H9 (cell line): ENCODE results near the gene CCDC82. TPM values are rescaled to one million over a fixed set of nuclear protein-coding genes. Genes with fewer than 3 reads are reported as not detected.

Experiments used
- DNase-seq: peaks from one replicate; pipeline ENCODE4 v3.0.0-alpha.2; 2017
- H2AFZ ChIP-seq: one replicate; pipeline ENCODE4 v1.6.1; 2013; ENCODE audit warnings: mild to moderate bottlenecking, low read length, control low read depth, moderate library complexity
- H2AK5ac ChIP-seq: 2 replicates; pipeline ENCODE4 v1.6.1; 2013; ENCODE audit warnings: low read length, control low read depth, mixed read lengths; ENCODE audit not compliant: insufficient read length
- H2BK120ac ChIP-seq: one replicate; pipeline ENCODE4 v1.6.1; 2013; ENCODE audit warnings: low read depth, mild to moderate bottlenecking, low read length, control low read depth, inconsistent platforms; ENCODE audit not compliant: poor library complexity, severe bottlenecking
- H2BK12ac ChIP-seq: 2 replicates; pipeline ENCODE4 v1.6.1; 2013; ENCODE audit warnings: low read length, control low read depth, mixed read lengths, low read depth; ENCODE audit not compliant: insufficient read length
- H2BK15ac ChIP-seq: 2 replicates; pipeline ENCODE4 v1.6.1; 2013; ENCODE audit warnings: low read depth, low read length, control low read depth
- H2BK20ac ChIP-seq: one replicate; pipeline ENCODE4 v1.6.1; 2013; ENCODE audit warnings: low read depth, mild to moderate bottlenecking, low read length, control low read depth, inconsistent platforms; ENCODE audit not compliant: poor library complexity, severe bottlenecking
- H2BK5ac ChIP-seq: 2 replicates; pipeline ENCODE4 v1.6.1; 2013; ENCODE audit warnings: low read length, control low read depth, mixed read lengths; ENCODE audit not compliant: insufficient read length
- H3K14ac ChIP-seq: 2 replicates; pipeline ENCODE4 v1.6.1; 2013; ENCODE audit warnings: low read length, control low read depth; ENCODE audit not compliant: insufficient read depth
- H3K18ac ChIP-seq: 2 replicates; pipeline ENCODE4 v1.6.1; 2013; ENCODE audit warnings: low read depth, mild to moderate bottlenecking, mixed read lengths, low read length, control low read depth; ENCODE audit not compliant: insufficient read length
- H3K23ac ChIP-seq: 2 replicates; pipeline ENCODE4 v1.6.1; 2013; ENCODE audit warnings: low read length, control low read depth, mixed read lengths, low read depth; ENCODE audit not compliant: insufficient read length
- H3K23me2 ChIP-seq: 2 replicates; pipeline ENCODE4 v1.6.1; 2013; ENCODE audit warnings: low read depth, mild to moderate bottlenecking, mixed read lengths, low read length, control low read depth; ENCODE audit not compliant: insufficient read length, poor library complexity, severe bottlenecking
- H3K27ac ChIP-seq: 2 replicates; pipeline ENCODE4 v1.5.1; 2013; ENCODE audit warnings: low read length, control low read depth, mixed read lengths, low read depth; ENCODE audit not compliant: insufficient read length
- H3K27me3 ChIP-seq: 2 replicates; pipeline ENCODE4 v1.6.1; 2013; ENCODE audit warnings: low read length, control low read depth, inconsistent platforms; ENCODE audit not compliant: insufficient read depth
- H3K4ac ChIP-seq: 2 replicates; pipeline ENCODE4 v1.6.1; 2013; ENCODE audit warnings: low read depth, mild to moderate bottlenecking, control low read depth, inconsistent platforms, low read length, moderate library complexity
- H3K4me1 ChIP-seq: 2 replicates; pipeline ENCODE4 v1.6.1; 2013; ENCODE audit warnings: low read length, control low read depth, inconsistent platforms; ENCODE audit not compliant: insufficient read depth
- H3K4me2 ChIP-seq: 2 replicates; pipeline ENCODE4 v1.6.1; 2013; ENCODE audit warnings: low read length, control low read depth, mixed read lengths; ENCODE audit not compliant: insufficient read length, insufficient read depth
- H3K56ac ChIP-seq: 2 replicates; pipeline ENCODE4 v1.6.1; 2013; ENCODE audit warnings: low read depth, mild to moderate bottlenecking, mixed read lengths, low read length, control low read depth; ENCODE audit not compliant: insufficient read length
- H3K79me1 ChIP-seq: 2 replicates; pipeline ENCODE4 v1.6.1; 2013; ENCODE audit warnings: low read depth, mild to moderate bottlenecking, moderate library complexity, low read length, control low read depth, inconsistent platforms; ENCODE audit not compliant: insufficient read depth, poor library complexity, severe bottlenecking
- H3K79me2 ChIP-seq: 2 replicates; pipeline ENCODE4 v1.6.1; 2013; ENCODE audit warnings: low read length, control low read depth, inconsistent platforms; ENCODE audit not compliant: insufficient read depth
- H3K9ac ChIP-seq: 2 replicates; pipeline ENCODE4 v1.6.1; 2013; ENCODE audit warnings: low read length, control low read depth, mixed read lengths; ENCODE audit not compliant: insufficient read length; ENCODE audit errors: extremely low read depth
- H3K9me3 ChIP-seq: one replicate; pipeline ENCODE4 v1.6.1; 2013; ENCODE audit warnings: low read depth, low read length, inconsistent platforms; ENCODE audit not compliant: control insufficient read depth
- H3T11ph ChIP-seq: one replicate; pipeline ENCODE4 v1.6.1; 2013; ENCODE audit warnings: mild to moderate bottlenecking, low read length, control low read depth, inconsistent platforms
- H4K20me1 ChIP-seq: one replicate; pipeline ENCODE4 v1.6.1; 2013; ENCODE audit not compliant: control insufficient read depth, insufficient read length, insufficient read depth
- H4K5ac ChIP-seq: 2 replicates; pipeline ENCODE4 v1.6.1; 2013; ENCODE audit warnings: low read depth, mild to moderate bottlenecking, mixed read lengths, low read length, control low read depth; ENCODE audit not compliant: insufficient read length
- H4K8ac ChIP-seq: replicated peaks from 2 replicates; pipeline ENCODE4 v1.6.1; 2013; ENCODE audit warnings: low read length, control low read depth, mixed read lengths, low read depth; ENCODE audit not compliant: insufficient read length
- H4K91ac ChIP-seq: 2 replicates; pipeline ENCODE4 v1.6.1; 2013; ENCODE audit warnings: low read depth, mild to moderate bottlenecking, moderate library complexity, mixed read lengths, low read length, control low read depth; ENCODE audit not compliant: insufficient read length
- H3K27ac Mint-ChIP-seq, 3 experiments: 2 replicates in 2 of 3; 3 replicates in 1 of 3; pipeline ENCODE4 v1.8.0; 2020 to 2021; ENCODE audit warnings: mixed read lengths in 3 of 3, mild to moderate bottlenecking in 1 of 3, moderate library complexity in 1 of 3
- H3K27me3 Mint-ChIP-seq: 2 replicates; pipeline ENCODE4 v1.8.0; 2021; ENCODE audit warnings: low read depth, mild to moderate bottlenecking, moderate library complexity, mixed read lengths
- H3K36me3 Mint-ChIP-seq, 3 experiments: 2 replicates in 2 of 3; 3 replicates in 1 of 3; pipeline ENCODE4 v1.8.0; 2020 to 2021; ENCODE audit warnings: low read depth in 3 of 3, mixed read lengths in 3 of 3; ENCODE audit not compliant: insufficient read depth in 1 of 3
- H3K4me1 Mint-ChIP-seq, 2 experiments: 2 replicates each; pipeline ENCODE4 v1.8.0; 2020; ENCODE audit warnings: mixed read lengths in 2 of 2
- H3K4me3 Mint-ChIP-seq, 2 experiments: 2 replicates in 1 of 2; 3 replicates in 1 of 2; pipeline ENCODE4 v1.8.0; 2020 to 2021; ENCODE audit warnings: mild to moderate bottlenecking in 2 of 2, mixed read lengths in 2 of 2, moderate library complexity in 1 of 2
- H3K9me3 Mint-ChIP-seq, 2 experiments: 2 replicates in 1 of 2; 3 replicates in 1 of 2; pipeline ENCODE4 v1.8.0; 2020; ENCODE audit warnings: mild to moderate bottlenecking in 2 of 2, mixed read lengths in 2 of 2, moderate library complexity in 1 of 2
- CTCF ChIP-seq: fragments of 200-600 bp; sonication (generic); conservative IDR thresholded peaks from 3 replicates; pipeline ENCODE4 v1.8.0; 2021; ENCODE audit warnings: antibody characterized with exemption, mild to moderate bottlenecking
- WGBS: extraction: QIAGEN DNeasy Blood & Tissue Kit; methylation state at CpG from one replicate; pipeline ENCODE4 v1.1.7; 2013; ENCODE audit warnings: missing lambda C conversion rate, low lambda C conversion rate, mixed read lengths; ENCODE audit not compliant: insufficient read length; ENCODE audit errors: extremely low coverage; 5-methylcytosine and 5-hydroxymethylcytosine counted together
- total RNA-seq: library from RNA; stranded (reverse); gene quantifications from 2 replicates; pipeline ENCODE4 v1.2.1, GENCODE V29; 2021

Gene CCDC82
- total RNA-seq, 1 experiment from 2014 or later = 17.4 TPM

- Histone ChIP-seq H4K20me1 (no peaks in the 10 kb centered on the region), H3K9me3 (no peaks in the 10 kb centered on the region), H2AFZ (no peak overlapping the region), H3K18ac (no peak overlapping the region), H3K23me2 (no peaks in the 10 kb centered on the region), H3K27me3 (no peaks in the 10 kb centered on the region), H3K23ac (no peak overlapping the region), H3K4ac (no peak overlapping the region), H2BK120ac (no peak overlapping the region), H4K5ac (no peak overlapping the region), H3K4me2 (peak overlapping the region; percentile 39), H4K91ac (no peak overlapping the region), H3T11ph (no peak overlapping the region), H2BK5ac (no peak overlapping the region), H3K4me1 (peaks cover 9% of the 10 kb centered on the region), H3K27ac (no peak overlapping the region), H4K8ac (no peak overlapping the region), H3K14ac (no peak overlapping the region), H3K56ac (no peak overlapping the region), H2BK15ac (no peak overlapping the region), H2BK12ac (no peak overlapping the region), H2BK20ac (no peak overlapping the region), H3K9ac (no peak overlapping the region), H2AK5ac (no peak overlapping the region), H3K79me2 (0 out of 2 replicates have a peak, but pooled peaks cover 1% of the 10 kb centered on the region), H3K79me1 (no peaks in the 10 kb centered on the region)
- H3K4me3 Mint-ChIP-seq = peak overlapping the region; percentile 19 to 54; a peak in 4 of 5 replicates
- H3K27me3 Mint-ChIP-seq = no peaks in the 10 kb centered on the region
- WGBS = no CpG with 5 or more reads among the region's 10 CpGs
- H3K36me3 Mint-ChIP-seq = no peaks in the 10 kb centered on the region
- H3K4me1 Mint-ChIP-seq = peaks cover 27 to 32% of the 10 kb centered on the region in 2 experiments
- H3K9me3 Mint-ChIP-seq = no peaks in the 10 kb centered on the region
- no peak for DNase-seq
- H3K27ac Mint-ChIP-seq = peak overlapping the region; percentile 36 to 41 (median 37); a peak in 3 of 7 replicates
- TF ChIP-seq CTCF = no peak
Measured at GRCh38 chr11:96306933-96307775, 82.6 kb downstream of the CCDC82 start.
